ENCODE results near the gene ATXN7L1.

Gene ATXN7L1

DNA sequence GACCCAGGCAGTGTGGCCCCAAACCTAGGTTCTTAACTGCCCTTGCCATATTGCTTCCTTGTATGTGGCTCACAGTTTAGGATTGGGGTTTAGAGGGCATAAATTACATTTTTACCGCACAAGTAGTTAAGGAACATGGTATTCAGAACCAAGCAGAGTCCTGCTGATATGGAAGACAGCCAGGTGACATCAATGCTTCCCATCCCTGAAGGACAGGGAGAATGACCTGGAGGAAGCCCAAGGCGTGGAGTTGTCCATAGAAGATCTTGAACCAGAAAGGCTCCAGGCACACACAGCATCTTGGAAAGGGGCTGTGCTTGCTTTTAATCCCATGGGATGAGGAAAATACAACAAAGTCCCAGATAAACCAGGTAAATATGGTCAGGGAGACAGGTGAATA, 48.3 kb downstream of the ATXN7L1 start (continued):
- no peak for TF ChIP-seq ZNF645 (tag by site-specific recombination; IDR thresholded peaks at IDR 0.05)
- no peak for TF ChIP-seq ZNF623 (tag by site-specific recombination; IDR thresholded peaks at IDR 0.05)

- no peaks in the 10 kb centered on the region for H3K36me3 ChIP-seq (ENCODE audit: control insufficient read depth in 2 of 2, insufficient read depth in 1 of 2, low read length in 2 of 2)
- POLR2A ChIA-PET: no interaction called here
Observed at GRCh38 chr7:105827151-105827875, 49.1 kb downstream of the ATXN7L1 start.

GRCh38 chr7:105826143-105826542, 50.3 kb downstream of the ATXN7L1 start:
- ChIA-PET POLR2A (no interaction called here), CTCF (no interaction called here)
- no peak overlapping the region for H3K27ac ChIP-seq (ENCODE audit: extremely low read depth, low read depth, low read length)
- H3K36me3 ChIP-seq (ENCODE audit: control insufficient read depth in 2 of 2, insufficient read depth in 1 of 2, low read length in 2 of 2): no peaks in the 10 kb centered on the region
- TF ChIP-seq ZNF555 (tag by site-specific recombination; conservative IDR thresholded peaks at IDR 0.05): no peak
- no peak for TF ChIP-seq ZNF19 (tag by site-specific recombination; IDR thresholded peaks at IDR 0.05; ENCODE audit: low read depth)
- TF ChIP-seq KLF16 (tag by site-specific recombination; IDR thresholded peaks at IDR 0.05): no peak
- TF ChIP-seq ZNF341 (tag by site-specific recombination; IDR thresholded peaks at IDR 0.05; ENCODE audit: low read depth): no peak
- no peak for TF ChIP-seq ZNF391 (tag by site-specific recombination; IDR thresholded peaks at IDR 0.05; ENCODE audit: borderline replicate concordance, low read depth)
- TF ChIP-seq ZNF585B (tag by site-specific recombination; IDR thresholded peaks at IDR 0.05): no peak
- TF ChIP-seq, protein P1, sequence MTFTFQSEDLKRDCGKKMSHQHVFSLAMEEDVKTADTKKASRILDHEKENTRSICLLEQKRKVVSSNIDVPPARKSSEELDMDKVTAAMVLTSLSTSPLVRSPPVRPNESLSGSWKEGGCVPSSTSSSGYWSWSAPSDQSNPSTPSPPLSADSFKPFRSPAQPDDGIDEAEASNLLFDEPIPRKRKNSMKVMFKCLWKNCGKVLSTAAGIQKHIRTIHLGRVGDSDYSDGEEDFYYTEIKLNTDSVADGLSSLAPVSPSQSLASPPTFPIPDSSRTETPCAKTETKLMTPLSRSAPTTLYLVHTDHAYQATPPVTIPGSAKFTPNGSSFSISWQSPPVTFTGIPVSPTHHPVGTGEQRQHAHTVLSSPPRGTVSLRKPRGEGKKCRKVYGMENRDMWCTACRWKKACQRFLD (tag by site-specific recombination; IDR thresholded peaks at IDR 0.05): no peak
- TF ChIP-seq REPIN1 (tag by site-specific recombination; IDR thresholded peaks at IDR 0.05; ENCODE audit: low read depth): no peak
- no peak for TF ChIP-seq GFI1B (tag by site-specific recombination; IDR thresholded peaks at IDR 0.05)
- TF ChIP-seq ZBTB10 (tag by site-specific recombination; IDR thresholded peaks at IDR 0.05): no peak
- no peak for TF ChIP-seq HOXA7 (CRISPR knock-in tag; IDR thresholded peaks at IDR 0.05; ENCODE audit: borderline replicate concordance)
- TF ChIP-seq ZBTB1 (tag by site-specific recombination; IDR thresholded peaks at IDR 0.05): no peak
- TF ChIP-seq ZBTB17 (tag by site-specific recombination; IDR thresholded peaks at IDR 0.05): no peak
- no peak for TF ChIP-seq ZNF645 (tag by site-specific recombination; IDR thresholded peaks at IDR 0.05)
- no peak for TF ChIP-seq ZFP3 (tag by site-specific recombination; IDR thresholded peaks at IDR 0.05; ENCODE audit: low read depth)
- no peak for TF ChIP-seq ZNF654 (tag by site-specific recombination; IDR thresholded peaks at IDR 0.05; ENCODE audit: low read depth)
- TF ChIP-seq ZNF791 (tag by site-specific recombination; IDR thresholded peaks at IDR 0.05): no peak
- no peak for TF ChIP-seq YY1 (tag by site-specific recombination; IDR thresholded peaks at IDR 0.05)
- no peak for TF ChIP-seq ZNF112 (tag by site-specific recombination; IDR thresholded peaks at IDR 0.05)
- TF ChIP-seq ZNF707 (tag by site-specific recombination; IDR thresholded peaks at IDR 0.05): no peak
- peaks cover 5% of the 10 kb centered on the region; the same call in 1 of the 2 replicates for H3K4me1 ChIP-seq (ENCODE audit: control insufficient read depth, insufficient read depth, low read length)
- H3K4me3 ChIP-seq (ENCODE audit: low read depth, low read length): no peak overlapping the region
- no peaks in the 10 kb centered on the region for H3K9me3 ChIP-seq (ENCODE audit: control insufficient read depth, insufficient read depth, low read depth, low read length)

More at GRCh38 chr7:105827151-105827875, 49.1 kb downstream of the ATXN7L1 start:
- CTCF ChIA-PET: interaction anchor here (1.0 kb wide), 1 partner anchor 67 kb away, joined by 3 read pairs; no protein-coding TSS in a partner anchor
- Histone ChIP-seq H3K4me3 (ENCODE audit: low read depth, low read length) (no peak overlapping the region), H3K27ac (ENCODE audit: extremely low read depth, low read depth, low read length) (no peak overlapping the region), H3K4me1 (ENCODE audit: control insufficient read depth, insufficient read depth, low read length) (peaks cover 5% of the 10 kb centered on the region; the same call in 1 of the 2 replicates), H3K9me3 (ENCODE audit: control insufficient read depth, insufficient read depth, low read depth, low read length) (no peaks in the 10 kb centered on the region)
- no peak for TF ChIP-seq OSR2 (tag by site-specific recombination; IDR thresholded peaks at IDR 0.05)
- TF ChIP-seq ZBTB48 (tag by site-specific recombination; IDR thresholded peaks at IDR 0.05): no peak
- TF ChIP-seq ZFP41 (tag by site-specific recombination; IDR thresholded peaks at IDR 0.05; ENCODE audit: borderline replicate concordance): no peak
- TF ChIP-seq ZNF138 (tag by site-specific recombination; IDR thresholded peaks at IDR 0.05; ENCODE audit: borderline replicate concordance): no peak
- no peak for TF ChIP-seq HOXA7 (CRISPR knock-in tag; IDR thresholded peaks at IDR 0.05; ENCODE audit: borderline replicate concordance)
- TF ChIP-seq ZNF529 (tag by site-specific recombination; IDR thresholded peaks at IDR 0.05; ENCODE audit: insufficient replicate concordance): no peak
- TF ChIP-seq ZNF561 (tag by site-specific recombination; IDR thresholded peaks at IDR 0.05; ENCODE audit: borderline replicate concordance): no peak
- TF ChIP-seq ZNF10 (tag by site-specific recombination; IDR thresholded peaks at IDR 0.05): no peak
- TF ChIP-seq ZNF837 (tag by site-specific recombination; IDR thresholded peaks at IDR 0.05): no peak
- TF ChIP-seq ZNF426 (tag by site-specific recombination; IDR thresholded peaks at IDR 0.05): no peak
- no peak for TF ChIP-seq ZNF354C (tag by site-specific recombination; IDR thresholded peaks at IDR 0.05; ENCODE audit: borderline replicate concordance, low read depth)
- TF ChIP-seq ZNF660 (tag by site-specific recombination; IDR thresholded peaks at IDR 0.05): no peak

Data from HEK293 (cell line).